Kidney (tissue), 14 donors: ENCODE data around the gene PALB2. TPM values are rescaled to one million over a fixed set of nuclear protein-coding genes. Genes with fewer than 3 reads are reported as not detected.

ENCODE experiments used
- DNase-seq, 5 donors: peaks; one replicate each; pipeline ENCODE4 v3.0.0-alpha.2; 2013 to 2020
- FAIRE-seq: peaks from 2 replicates; lab custom pipeline; 2012; peaks lifted over from hg19 to GRCh38; lab: Jason Lieb, UNC
- H3K27ac ChIP-seq, 2 donors: one replicate each; pipeline ENCODE4 v1.7.0; 2013; ENCODE audit warnings: low read depth in 2 of 2, low read length in 2 of 2, inconsistent platforms in 1 of 2
- H3K27me3 ChIP-seq: one replicate; pipeline ENCODE4 v1.7.1; 2013; ENCODE audit warnings: low read length, inconsistent platforms; ENCODE audit not compliant: control insufficient read depth, insufficient read depth
- H3K36me3 ChIP-seq, 3 donors: one replicate each; pipeline versions ENCODE4 v1.7.0 to v1.7.1; 2013; ENCODE audit warnings: low read length in 3 of 3, control low read depth in 1 of 3, inconsistent platforms in 1 of 3; ENCODE audit not compliant: insufficient read depth in 3 of 3, control insufficient read depth in 2 of 3
- H3K4me1 ChIP-seq, 3 donors: one replicate each; pipeline versions ENCODE4 v1.7.0 to v1.7.1; 2013; ENCODE audit warnings: low read length in 3 of 3, inconsistent platforms in 1 of 3, low read depth in 1 of 3; ENCODE audit not compliant: control insufficient read depth in 2 of 3, insufficient read depth in 2 of 3
- H3K4me3 ChIP-seq, 3 donors: one replicate each; pipeline versions ENCODE4 v1.7.0 to v1.8.1; 2013; ENCODE audit warnings: low read length in 3 of 3, control low read depth in 1 of 3, inconsistent platforms in 1 of 3
- H3K9ac ChIP-seq, 3 donors: one replicate each; pipeline versions ENCODE4 v1.7.0 to v1.7.1; 2013; ENCODE audit warnings: low read length in 3 of 3, control low read depth in 1 of 3, inconsistent platforms in 1 of 3
- H3K9me3 ChIP-seq, 3 donors: one replicate each; pipeline versions ENCODE4 v1.7.0 to v1.7.1; 2013; ENCODE audit warnings: low read length in 3 of 3, control low read depth in 1 of 3, inconsistent platforms in 1 of 3; ENCODE audit not compliant: control insufficient read depth in 2 of 3, insufficient read depth in 1 of 3
- intact Hi-C: fragments of 100-400 bp; cut with DNase I; formaldehyde crosslinking; loops from one replicate; pipeline ENCODE4 v1.11.1; 2022
- polyA plus RNA-seq: library from polyadenylated mRNA; stranded (reverse); fragments of 350-450 nt; fragmentation: Illumina TruSeq; extraction: RNeasy Lipid Tissue Mini Kit (QIAGEN cat#74804); gene quantifications from one replicate; pipeline ENCODE4 v1.2.3, GENCODE V29; 2014; ENCODE audit warnings: low read depth, low replicate concordance; ENCODE audit not compliant: insufficient read depth
- total RNA-seq: library from RNA; stranded (reverse); fragmentation: NEBNext Ultra II Directional; extraction: Animal tissue kit (Norgen Biotek cat#: 25700); gene quantifications from one replicate; pipeline ENCODE4 v1.2.1, GENCODE V29; 2021
- TF ChIP-seq, protein P1 (sequence below): IDR thresholded peaks from 3 replicates; pipeline ENCODE4 v1.5.1; 2012; ENCODE audit warnings: mild to moderate bottlenecking, moderate library complexity, borderline replicate concordance; ENCODE audit not compliant: insufficient read depth; ENCODE audit errors: extremely low read depth
- donor health status: control.
- donor health status: control.
- donor health status: control.
- donor health status: control.
- donor health status: control.
- donor health status: DM: yes; HTN: yes; CAD: no.
- donor health status: Normal renal cell carcinoma (clear cell type).

The PALB2 gene
- total and polyA plus RNA-seq, 2 donors from 2014 or later: 5.7 to 11.7 TPM

DNA sequence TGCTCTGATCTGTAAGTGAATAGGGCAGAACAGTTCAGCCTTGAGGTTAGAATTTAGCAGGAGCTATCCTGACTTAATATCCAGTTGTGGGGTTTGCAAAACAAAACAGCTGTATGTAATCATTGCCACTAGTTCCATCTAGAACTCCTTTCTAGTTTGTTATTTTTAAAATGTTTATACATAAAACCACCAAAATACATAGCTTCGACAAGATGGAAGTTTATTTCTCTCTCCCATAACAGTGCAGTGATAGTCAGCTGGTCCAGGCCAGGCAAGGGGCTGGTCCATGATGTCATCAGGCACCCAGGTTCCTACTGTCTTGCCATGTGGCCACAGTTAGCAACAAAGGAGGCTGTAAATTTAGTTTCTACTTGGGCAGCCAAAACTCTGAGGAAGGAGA, 27.1 kb upstream of the PALB2 start:
- no peak for FAIRE-seq
- no peak overlapping the region for H3K4me3 ChIP-seq
- no peak overlapping the region for H3K9ac ChIP-seq
- TF ChIP-seq, protein P1, sequence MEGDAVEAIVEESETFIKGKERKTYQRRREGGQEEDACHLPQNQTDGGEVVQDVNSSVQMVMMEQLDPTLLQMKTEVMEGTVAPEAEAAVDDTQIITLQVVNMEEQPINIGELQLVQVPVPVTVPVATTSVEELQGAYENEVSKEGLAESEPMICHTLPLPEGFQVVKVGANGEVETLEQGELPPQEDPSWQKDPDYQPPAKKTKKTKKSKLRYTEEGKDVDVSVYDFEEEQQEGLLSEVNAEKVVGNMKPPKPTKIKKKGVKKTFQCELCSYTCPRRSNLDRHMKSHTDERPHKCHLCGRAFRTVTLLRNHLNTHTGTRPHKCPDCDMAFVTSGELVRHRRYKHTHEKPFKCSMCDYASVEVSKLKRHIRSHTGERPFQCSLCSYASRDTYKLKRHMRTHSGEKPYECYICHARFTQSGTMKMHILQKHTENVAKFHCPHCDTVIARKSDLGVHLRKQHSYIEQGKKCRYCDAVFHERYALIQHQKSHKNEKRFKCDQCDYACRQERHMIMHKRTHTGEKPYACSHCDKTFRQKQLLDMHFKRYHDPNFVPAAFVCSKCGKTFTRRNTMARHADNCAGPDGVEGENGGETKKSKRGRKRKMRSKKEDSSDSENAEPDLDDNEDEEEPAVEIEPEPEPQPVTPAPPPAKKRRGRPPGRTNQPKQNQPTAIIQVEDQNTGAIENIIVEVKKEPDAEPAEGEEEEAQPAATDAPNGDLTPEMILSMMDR: no peak
- no peak overlapping the region for H3K27ac ChIP-seq
- intact Hi-C loops: no loop called here
- H3K9me3 ChIP-seq: no peaks in the 10 kb centered on the region
- H3K27me3 ChIP-seq: no peaks in the 10 kb centered on the region
- H3K4me1 ChIP-seq: no peaks in the 10 kb centered on the region
- H3K36me3 ChIP-seq: peaks cover 9 to 71% (median 44%) of the 10 kb centered on the region in 3 donors
- no peak for DNase-seq

DNA sequence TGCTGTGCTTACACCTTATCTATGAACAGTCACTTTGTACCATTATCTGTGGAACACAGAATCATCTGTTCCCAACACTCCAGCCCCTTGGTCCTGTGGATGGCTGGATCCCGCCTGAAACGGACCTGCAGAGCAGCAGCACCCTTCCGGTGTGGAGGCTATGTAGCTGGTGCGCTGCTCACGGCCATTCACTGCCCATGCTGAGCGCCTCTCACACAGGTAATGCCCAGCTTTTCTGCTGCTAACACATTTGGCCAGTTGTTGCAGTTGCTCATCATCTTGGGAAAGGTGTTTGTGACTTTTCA, 26.2 kb upstream of the PALB2 start:
- H3K4me3 ChIP-seq: no peak overlapping the region
- no peak for DNase-seq
- H3K9ac ChIP-seq: no peak overlapping the region
- no peak for FAIRE-seq
- H3K27me3 ChIP-seq: no peaks in the 10 kb centered on the region
- TF ChIP-seq, protein P1: no peak
- intact Hi-C loops: no loop called here
- no peaks in the 10 kb centered on the region for H3K4me1 ChIP-seq
- peaks cover 7 to 77% (median 46%) of the 10 kb centered on the region in 3 donors for H3K36me3 ChIP-seq
- no peak overlapping the region for H3K27ac ChIP-seq
- no peaks in the 10 kb centered on the region for H3K9me3 ChIP-seq

DNA sequence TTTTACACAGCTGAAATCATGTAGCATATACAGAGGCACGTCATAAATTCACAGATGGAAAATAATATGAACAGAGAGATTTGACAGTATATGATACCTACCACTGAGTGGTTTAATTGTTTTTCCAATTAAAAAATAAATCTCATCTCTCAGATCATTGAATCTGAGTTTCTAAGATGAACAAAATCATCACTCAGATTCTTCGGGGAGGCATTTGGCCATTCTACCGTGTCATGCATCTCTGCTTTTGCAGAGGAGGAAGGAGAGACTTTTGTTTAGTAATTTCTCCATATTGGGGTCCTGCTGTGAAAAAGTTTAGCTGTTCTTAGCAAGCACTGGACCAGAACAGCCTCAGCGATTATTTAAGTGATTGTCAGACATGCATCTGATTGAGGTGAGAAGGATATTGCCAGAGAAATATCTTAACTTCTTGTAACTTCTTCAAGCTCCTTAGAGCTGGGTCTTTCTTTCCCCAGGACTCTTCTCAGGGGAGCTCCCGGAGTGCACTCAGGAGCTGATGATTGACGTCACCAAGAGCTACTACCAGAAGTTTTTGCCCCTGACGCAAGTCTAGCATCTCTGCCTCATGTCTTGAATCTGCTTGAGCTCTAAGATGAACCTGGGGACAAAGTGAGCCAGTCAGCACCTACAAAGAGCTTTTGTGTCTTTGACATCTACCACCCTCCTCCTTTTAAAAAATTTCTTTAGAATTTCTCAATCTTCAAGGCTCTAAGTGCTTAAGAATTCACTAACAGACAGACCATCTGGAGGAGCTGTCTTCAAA, 25.7 kb upstream of the PALB2 start:
- TF ChIP-seq, protein P1: no peak
- no peak overlapping the region for H3K27ac ChIP-seq
- intact Hi-C loops: no loop called here
- H3K9me3 ChIP-seq: no peaks in the 10 kb centered on the region
- no peak overlapping the region for H3K9ac ChIP-seq
- no peaks in the 10 kb centered on the region for H3K4me1 ChIP-seq
- no peak for DNase-seq
- H3K27me3 ChIP-seq: no peaks in the 10 kb centered on the region
- H3K36me3 ChIP-seq: peaks cover 10 to 77% (median 50%) of the 10 kb centered on the region in 3 donors
- no peak overlapping the region for H3K4me3 ChIP-seq
- FAIRE-seq: no peak
